HEK293T (cell line): Measurements from ENCODE around the gene ABCA3.

Experiments used
- ARNT ChIP-seq: fragments of 450-650 bp; IDR thresholded peaks from 2 replicates; pipeline ENCODE4 v1.6.1; 2017; ENCODE audit warnings: mild to moderate bottlenecking
- BHLHE40 ChIP-seq: fragments of 450-650 bp; IDR thresholded peaks from 2 replicates; pipeline ENCODE4 v1.6.1; 2016; ENCODE audit warnings: mild to moderate bottlenecking, moderate library complexity, borderline replicate concordance
- CTBP1 ChIP-seq: fragments of 450-650 bp; IDR thresholded peaks from 2 replicates; pipeline ENCODE4 v1.6.1; 2016; ENCODE audit warnings: borderline replicate concordance
- ELF4 ChIP-seq: fragments of 450-650 bp; IDR thresholded peaks from 2 replicates; pipeline ENCODE4 v1.6.1; 2017; ENCODE audit warnings: antibody characterized with exemption
- FOXK2 ChIP-seq: fragments of 450-650 bp; IDR thresholded peaks from 2 replicates; pipeline ENCODE4 v1.6.1; 2016; ENCODE audit warnings: mild to moderate bottlenecking
- FOXM1 ChIP-seq: fragments of 450-650 bp; IDR thresholded peaks from 2 replicates; pipeline ENCODE4 v1.6.1; 2017; ENCODE audit warnings: mild to moderate bottlenecking, borderline replicate concordance
- L3MBTL2 ChIP-seq: fragments of 450-650 bp; conservative IDR thresholded peaks from 2 replicates; pipeline ENCODE4 v1.6.1; 2016; ENCODE audit warnings: mild to moderate bottlenecking
- LEF1 ChIP-seq: fragments of 450-650 bp; IDR thresholded peaks from 2 replicates; pipeline ENCODE4 v1.6.1; 2017; ENCODE audit warnings: mild to moderate bottlenecking, borderline replicate concordance
- PKNOX1 ChIP-seq: fragments of 450-650 bp; IDR thresholded peaks from 2 replicates; pipeline ENCODE4 v1.6.1; 2016
- SP1 ChIP-seq: fragments of 450-650 bp; IDR thresholded peaks from 2 replicates; pipeline ENCODE4 v1.6.1; 2017
- SUZ12 ChIP-seq: fragments of 450-650 bp; IDR thresholded peaks from 2 replicates; pipeline ENCODE4 v1.6.1; 2016; ENCODE audit warnings: mild to moderate bottlenecking
- TARDBP ChIP-seq: fragments of 450-650 bp; IDR thresholded peaks from 2 replicates; pipeline ENCODE4 v1.6.1; 2016
- ZNF384 ChIP-seq: fragments of 450-650 bp; IDR thresholded peaks from 2 replicates; pipeline ENCODE4 v1.6.1; 2016

GRCh38 chr16:2362218-2362617 lies 21.7 kb upstream of the ABCA3 start:
- no peak for TF ChIP-seq PKNOX1
- no peak for TF ChIP-seq LEF1
- no peak for TF ChIP-seq CTBP1
- TF ChIP-seq FOXK2 = no peak
- no peak for TF ChIP-seq ARNT
- TF ChIP-seq SUZ12 = no peak
- no peak for TF ChIP-seq L3MBTL2
- no peak for TF ChIP-seq BHLHE40
- TF ChIP-seq FOXM1 = no peak
- TF ChIP-seq ELF4 = no peak
- TF ChIP-seq TARDBP = no peak
- no peak for TF ChIP-seq SP1
- TF ChIP-seq ZNF384 = no peak
